GM18909 (cell line): ENCODE results near the gene CREB5.

Experiments used
- ATAC-seq: cut with Tn5 transposase; IDR thresholded peaks from one replicate; pipeline ENCODE4 v1.9.1; 2021; ENCODE audit warnings: mild to moderate bottlenecking; ENCODE audit not compliant: unreplicated experiment, poor library complexity

Gene CREB5

DNA sequence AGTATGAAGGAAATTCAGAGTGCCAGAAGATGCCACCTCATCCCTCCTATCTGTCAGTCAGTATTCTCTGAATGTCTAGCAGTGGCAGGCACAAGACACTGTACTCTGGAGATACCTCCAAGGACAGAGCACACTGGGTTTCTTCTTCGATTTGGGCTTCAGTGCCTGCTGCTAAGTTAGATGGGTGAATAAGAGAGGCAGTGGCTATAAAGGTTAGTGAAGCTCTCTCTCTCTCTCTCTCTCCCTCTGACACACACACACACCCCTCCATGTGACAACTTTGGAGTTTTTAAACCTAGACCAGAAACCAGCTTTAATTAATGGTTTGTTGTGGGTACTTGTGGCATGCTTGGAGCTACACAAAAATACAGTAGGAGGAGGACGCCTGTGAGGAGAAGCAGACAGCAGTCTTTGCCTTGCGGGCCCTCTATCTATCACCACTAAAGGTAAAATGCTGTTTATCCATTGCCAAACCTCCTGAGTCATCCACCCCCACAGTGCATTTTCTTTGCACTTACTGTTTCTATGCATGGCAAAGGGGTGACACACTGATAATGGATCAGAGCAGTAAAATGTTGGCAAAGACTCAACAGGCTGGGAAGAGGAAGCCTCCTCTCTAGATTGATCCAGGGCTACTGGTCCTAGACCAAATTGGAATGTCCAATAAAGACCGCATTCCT, 443.4 kb downstream of the CREB5 start:
- no peak for ATAC-seq

DNA sequence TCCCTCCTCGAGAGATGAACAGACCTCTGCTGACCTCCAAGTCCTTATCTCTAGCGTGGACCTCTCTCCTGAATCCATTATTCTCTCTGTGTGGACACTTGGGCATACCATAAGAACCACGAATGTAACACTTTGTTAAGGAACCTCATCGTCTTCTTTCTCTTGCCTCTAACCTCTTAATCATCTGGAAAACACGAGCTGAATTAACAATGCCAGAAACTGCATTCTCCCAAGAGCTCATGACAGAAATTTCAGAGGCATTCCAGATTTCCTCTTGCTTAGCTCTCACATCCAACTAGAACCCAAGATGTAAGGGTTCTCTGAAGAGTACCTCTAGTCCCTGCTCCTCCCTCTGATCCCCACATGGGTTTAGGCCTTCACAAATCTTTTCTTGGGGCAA, 444.3 kb downstream of the CREB5 start:
- ATAC-seq: no peak

DNA sequence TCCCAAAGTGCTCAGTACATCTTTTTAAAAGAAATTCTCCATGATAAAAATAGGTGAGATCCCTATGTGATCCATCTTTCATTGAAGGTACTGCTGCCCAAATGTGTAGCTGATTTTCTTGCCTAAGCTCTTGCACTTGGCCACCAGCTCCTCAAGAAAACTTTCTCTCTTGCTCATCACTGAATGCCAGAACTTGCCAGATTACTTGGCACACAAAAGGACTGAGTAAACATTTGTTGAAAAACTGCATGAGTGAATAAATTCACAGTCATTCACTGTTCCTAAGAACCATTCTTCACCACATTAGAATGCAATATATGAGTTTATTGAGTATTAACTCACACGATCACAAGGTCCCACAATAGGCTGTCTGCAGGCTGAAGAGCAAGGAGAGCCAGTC, 445.9 kb downstream of the CREB5 start:
- no peak for ATAC-seq

DNA sequence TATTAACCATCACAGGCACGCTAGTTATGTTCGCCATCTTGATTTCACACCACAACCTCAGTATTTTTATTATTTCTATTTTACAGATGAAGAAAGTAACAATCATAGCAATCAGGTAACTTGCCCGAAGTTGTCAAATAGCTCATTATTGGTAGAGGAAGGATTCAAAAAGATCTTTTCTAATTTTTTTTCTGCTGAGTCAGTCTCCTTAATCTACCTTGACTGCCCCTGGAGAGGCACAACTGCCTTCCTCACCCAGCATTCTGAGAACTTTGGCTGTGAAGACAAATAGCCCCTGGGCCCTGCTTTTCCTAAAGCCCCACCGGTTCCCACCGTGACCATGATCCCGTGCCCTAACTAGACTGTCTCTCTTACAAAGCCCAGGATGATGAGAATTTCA, 446.6 kb downstream of the CREB5 start:
- no peak for ATAC-seq

DNA sequence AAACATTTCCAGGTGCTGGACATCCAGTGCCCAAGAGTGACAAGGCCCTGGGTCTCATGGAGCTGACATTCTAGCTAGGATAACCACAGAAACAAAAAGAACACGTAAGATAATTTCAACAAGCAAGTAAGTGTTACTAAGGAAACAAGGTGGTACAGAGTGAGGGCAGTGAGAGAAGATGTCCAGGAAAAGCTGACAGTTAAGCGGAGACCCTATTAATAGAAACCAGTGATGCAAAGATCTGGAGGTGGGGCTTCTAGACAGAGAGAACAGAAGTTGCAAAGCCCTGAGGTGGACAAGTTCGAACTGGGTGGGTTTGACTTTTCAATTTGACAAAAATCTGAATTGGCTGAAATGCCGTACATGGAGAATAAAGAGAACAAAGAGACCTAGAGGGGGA, 449.5 kb downstream of the CREB5 start:
- no peak for ATAC-seq

DNA sequence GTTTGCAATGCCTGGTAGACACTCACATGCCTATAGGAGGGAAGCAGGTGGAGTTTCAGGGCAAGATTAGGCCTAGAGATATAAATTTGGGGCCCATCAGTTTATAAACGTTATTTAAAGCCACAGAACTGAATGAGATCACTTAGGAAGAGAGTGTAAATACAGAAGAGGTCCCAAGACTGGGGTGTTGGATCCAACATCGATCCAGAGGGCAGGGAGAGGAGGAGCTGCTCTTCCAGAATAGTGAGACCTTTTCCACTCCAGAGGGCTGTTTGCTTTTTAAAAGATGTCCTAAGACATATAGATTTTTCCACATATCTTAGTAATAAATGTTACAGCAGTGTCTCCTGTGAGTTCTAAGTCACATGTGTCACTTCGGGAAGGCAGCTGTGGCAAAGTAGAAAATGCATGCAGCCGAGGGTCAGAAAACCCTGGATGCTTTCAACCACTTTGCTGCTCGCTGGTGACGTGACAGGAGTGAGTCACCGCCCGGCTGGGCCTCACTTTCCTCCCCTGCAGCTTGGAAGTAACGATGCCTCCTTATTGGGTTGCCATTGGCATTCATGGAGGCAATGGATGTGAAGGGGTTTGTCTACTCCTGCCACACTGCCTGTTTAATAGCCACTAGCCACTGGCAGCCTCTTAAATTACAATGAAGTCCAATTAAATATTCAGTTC, 450.4 kb downstream of the CREB5 start:
- no peak for ATAC-seq

DNA sequence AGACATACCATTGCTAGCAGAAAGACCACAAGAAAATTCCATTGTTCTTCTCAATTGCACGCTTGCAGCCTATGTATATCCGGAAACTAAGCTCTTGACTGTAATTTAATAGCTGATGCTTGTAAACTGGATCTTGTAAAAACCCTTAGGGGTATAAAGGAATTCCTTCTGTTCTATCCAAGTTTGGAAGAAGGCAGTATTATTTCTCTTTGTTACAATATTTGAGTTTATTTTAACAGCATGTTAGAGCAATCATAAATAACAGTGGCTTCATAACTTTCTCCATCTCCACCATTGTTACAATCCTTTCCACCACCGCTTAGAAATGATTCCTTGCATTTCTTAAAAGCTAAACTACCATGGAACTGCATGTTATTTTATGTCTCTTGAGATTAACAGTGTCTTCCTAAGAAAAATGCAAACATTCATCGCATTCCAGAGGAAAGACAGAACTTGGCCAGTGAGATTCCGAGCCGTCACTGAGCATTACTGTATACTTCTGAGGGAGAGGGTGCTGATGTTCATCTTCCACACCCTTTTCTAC, 453.4 kb downstream of the CREB5 start:
- no peak for ATAC-seq

DNA sequence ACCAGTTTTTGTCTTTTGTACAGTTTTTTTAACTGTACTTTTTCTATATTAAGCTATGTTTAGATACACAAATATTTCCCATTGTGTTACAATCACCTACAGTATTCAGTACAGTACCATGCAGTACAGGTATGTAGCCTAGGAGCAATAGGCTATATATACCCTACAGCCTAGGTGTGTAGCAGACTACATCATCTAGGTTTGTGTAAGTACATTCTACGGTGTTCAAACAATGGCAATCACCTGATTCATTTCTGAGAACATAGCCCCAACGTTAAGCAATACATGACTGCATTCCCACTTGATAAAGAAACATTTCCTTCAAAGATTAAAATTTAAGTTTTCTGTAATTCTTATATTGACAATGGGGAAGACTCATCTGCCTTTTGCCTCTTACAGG, 456.4 kb downstream of the CREB5 start:
- ATAC-seq: no peak

DNA sequence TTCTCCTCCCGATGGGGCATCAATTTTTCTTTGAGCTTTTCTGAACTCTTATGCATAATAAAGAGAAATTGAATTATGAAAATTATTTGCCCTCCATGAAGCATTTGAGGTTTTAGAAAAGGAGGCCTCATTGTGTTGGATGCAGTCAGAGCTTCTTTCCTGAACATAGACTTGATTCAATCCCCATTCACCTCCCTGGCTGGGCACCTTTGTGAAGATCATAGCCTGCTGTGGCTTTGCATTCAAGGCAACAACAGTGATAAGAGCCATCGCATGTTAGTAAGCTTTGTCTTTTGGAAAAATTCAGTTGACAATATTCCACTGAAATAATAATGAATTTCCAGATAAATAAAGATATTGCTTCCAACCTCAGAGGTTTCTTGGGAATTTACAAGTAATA, 458.8 kb downstream of the CREB5 start:
- ATAC-seq: no peak

DNA sequence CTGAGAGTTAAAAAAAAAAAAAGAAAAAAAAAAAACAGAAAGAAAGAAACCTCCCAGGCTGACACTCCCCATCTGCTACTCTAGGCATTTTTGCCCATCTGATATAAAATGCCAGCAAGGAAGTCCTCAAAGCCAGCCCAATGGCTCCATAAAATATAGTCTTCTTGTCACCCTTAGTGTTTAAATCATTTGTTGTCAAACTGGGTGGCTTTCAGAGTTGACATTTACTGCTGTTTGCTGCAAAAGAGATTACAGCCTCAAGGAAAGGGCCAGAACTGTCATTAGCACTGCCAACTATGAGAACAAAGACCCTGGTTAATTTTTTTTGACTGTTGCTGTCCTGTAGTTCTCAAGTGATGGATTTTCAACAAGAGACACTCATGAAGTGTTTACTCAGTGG, 459.3 kb downstream of the CREB5 start:
- no peak for ATAC-seq

DNA sequence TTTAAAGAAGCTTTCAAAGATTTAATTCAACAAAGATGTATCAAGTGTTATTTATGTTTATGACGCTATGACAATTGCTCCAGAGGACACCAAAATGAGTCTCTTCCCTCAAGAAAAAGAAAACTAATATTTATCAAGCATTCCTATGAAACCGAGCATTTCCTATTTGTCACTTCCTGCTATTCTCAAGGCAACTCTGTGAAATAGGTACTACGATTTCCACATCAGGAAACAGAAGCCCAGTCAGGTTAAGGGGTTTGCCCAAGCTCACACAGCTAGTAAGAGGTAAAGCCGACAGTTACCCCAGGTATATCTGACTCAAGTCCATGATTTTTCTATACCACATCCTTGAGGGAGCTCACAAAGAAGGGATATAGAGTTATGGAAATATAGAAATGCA, 459.9 kb downstream of the CREB5 start:
- no peak for ATAC-seq

DNA sequence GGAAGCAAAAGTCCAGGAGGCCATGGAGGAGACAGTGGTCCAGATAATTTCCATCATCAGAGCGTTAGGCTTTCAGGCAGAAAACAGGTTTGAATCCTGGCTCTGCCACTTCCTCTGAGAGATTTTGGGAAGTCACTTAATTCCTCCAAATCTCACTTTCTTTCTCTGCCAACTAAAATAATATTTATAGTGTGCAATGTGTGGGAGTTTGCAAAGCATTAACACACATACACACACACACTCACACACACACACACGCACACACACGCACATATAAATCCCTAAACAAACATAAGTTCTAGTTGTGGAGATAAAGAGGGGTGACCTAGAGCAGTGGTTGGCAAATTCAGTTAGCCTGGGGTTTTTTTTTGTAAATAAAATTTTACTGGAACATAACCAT, 461.0 kb downstream of the CREB5 start:
- ATAC-seq: no peak

DNA sequence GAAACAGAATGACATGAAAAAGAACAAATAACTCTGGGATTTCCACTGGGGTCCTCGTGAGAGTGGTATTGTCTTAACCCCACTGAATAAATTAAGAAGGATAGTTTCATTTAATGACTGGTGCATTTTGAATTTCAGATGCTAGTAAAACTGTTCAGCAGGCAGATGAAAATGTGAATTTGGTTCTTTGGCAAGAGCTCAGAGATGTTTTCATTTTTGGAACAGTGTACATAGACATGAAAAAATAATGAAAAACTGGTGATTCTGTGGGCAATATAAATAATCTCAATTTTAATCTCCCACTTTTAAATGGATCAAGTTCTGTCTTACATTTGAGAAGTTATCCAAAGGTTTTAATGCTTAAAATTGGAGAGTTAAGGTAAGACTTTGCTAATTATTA, 461.7 kb downstream of the CREB5 start:
- ATAC-seq: no peak
